HG02973 (cell line): ENCODE results near the gene EXD1.
"Not testable (repeated sequence)": the region's sequence is repeated elsewhere in the genome, so short reads cannot be mapped to it uniquely, and the experiment has no call there.

Source experiments
- ATAC-seq: cut with Tn5 transposase; IDR thresholded peaks from one replicate; pipeline ENCODE4 v1.9.1; 2021; ENCODE audit warnings: moderate library complexity; ENCODE audit not compliant: unreplicated experiment

Gene EXD1, protein sequence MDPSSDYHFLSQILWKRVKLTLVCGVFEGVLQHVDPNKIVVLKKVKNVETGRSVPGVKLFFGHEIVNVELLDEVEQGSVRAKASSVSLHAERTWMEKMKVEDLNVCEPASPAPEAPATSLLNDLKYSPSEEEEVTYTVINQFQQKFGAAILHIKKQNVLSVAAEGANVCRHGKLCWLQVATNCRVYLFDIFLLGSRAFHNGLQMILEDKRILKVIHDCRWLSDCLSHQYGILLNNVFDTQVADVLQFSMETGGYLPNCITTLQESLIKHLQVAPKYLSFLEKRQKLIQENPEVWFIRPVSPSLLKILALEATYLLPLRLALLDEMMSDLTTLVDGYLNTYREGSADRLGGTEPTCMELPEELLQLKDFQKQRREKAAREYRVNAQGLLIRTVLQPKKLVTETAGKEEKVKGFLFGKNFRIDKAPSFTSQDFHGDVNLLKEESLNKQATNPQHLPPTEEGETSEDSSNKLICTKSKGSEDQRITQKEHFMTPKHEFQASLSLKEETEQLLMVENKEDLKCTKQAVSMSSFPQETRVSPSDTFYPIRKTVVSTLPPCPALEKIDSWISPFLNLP

DNA sequence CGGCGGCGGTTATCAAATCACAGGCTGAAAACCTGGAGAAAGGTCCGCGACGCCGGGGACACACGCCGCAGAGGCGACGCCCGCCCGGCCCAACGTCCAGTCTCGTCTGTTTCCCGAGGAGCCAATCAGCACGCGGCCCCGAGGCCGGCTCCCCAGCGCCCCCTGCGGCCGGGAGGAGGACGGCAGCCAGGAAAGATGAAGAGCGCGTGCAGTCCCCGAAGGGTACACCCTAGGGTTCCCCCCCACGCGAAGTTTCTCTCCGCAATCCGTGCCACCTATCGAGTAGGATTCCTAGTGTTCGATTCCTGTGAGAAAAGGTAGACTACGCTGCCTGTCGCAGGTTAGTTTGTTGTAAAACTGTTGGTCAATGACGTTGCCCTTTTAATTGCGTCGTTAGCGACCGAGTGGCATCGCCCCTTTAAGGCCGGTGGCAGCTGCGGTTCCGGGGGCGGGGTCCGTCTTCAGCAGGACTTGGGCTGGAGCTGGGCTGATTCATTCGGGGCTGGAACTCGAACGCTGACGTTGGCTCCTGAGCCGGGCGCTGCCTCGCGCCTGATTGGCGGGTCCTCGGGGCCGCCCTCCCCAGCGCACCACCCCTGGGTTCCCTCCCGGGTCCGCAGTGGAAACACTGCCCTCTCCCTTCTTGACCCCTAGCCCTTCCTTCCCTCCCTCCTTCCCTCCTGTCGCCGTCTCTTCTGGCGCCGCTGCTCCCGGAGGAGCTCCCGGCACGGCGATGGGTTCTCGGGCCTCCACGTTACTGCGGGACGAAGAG lies at the start of gene EXD1, which contains the start of gene CHP1:
TSS of gene EXD1 (minus strand) at position 108 of the 772 bp plus-strand sequence. CDS start 4,182 bp downstream, outside the sequence.
TSS of gene CHP1 (plus strand) at position 619 of the 772 bp plus-strand sequence. CDS start at position 734, 115 bp downstream.
- ATAC-seq: peak; percentile 93

- no peak for ATAC-seq
These were observed 49.2 kb upstream of the EXD1 start for GRCh38 chr15:41279535-41280283.

- ATAC-seq: no peak
These were observed 47.8 kb upstream of the EXD1 start for GRCh38 chr15:41278319-41278718.

- no peak for ATAC-seq
These were observed 46.3 kb upstream of the EXD1 start for GRCh38 chr15:41276831-41277230.

DNA sequence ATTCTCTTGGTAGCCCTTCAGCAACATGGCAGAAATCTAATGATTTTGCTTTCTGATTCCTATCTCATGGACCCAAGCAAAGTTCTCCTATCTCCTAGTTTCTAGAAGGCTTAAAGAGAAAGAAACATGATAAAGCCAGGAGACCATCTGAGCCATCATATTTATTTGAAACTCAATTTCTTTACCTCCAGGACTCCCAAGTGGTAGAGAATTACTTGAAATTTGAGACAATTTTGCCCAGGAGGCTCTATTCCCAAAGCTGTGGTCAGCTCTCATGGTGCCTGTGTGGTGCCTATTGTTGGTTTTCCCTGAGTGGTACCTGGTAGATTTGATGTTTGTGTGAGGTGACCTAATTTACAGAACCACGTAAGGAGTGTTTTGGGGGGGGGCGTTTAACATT lies 39.3 kb upstream of the EXD1 start:
- ATAC-seq: no peak

- no peak for ATAC-seq
These were observed 33.4 kb upstream of the EXD1 start for GRCh38 chr15:41263891-41264351.

DNA sequence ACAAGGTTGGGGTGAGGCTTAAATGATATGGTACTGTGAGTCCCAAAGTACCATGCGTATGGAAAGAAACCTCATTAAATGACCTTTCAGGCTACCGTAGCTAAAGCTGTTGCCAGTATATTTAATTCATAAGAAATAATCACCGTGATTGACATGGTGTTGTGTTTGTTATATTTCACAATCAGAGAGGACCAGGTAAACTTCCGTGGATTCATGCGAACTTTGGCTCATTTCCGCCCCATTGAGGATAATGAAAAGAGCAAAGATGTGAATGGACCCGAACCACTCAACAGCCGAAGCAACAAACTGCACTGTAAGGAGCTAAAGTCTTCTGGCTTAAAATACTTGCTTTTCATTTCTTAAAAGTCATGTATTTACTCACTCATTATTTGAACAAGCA lies 32.0 kb upstream of the EXD1 start:
- no peak for ATAC-seq

DNA sequence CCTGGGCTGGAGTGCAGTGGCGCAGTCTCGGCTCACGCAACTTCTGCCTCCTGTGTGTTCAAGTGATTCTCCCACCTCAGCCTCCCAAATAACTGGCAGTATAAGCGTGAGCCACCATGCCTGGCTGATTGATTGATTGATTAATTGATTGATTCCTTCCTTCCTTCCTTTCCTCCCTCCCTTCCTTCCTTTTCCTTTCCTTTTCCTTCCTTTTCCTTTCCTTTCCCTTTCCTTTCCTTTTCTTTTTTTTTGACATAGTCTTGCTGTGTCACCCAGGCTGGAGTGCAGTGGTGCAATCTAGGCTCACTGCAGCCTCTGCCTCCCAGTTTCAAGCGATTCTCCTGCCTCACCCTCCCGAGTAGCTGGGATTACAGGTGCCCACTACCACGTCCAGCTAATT lies 30.4 kb upstream of the EXD1 start:
- ATAC-seq: not testable (repeated sequence)

DNA sequence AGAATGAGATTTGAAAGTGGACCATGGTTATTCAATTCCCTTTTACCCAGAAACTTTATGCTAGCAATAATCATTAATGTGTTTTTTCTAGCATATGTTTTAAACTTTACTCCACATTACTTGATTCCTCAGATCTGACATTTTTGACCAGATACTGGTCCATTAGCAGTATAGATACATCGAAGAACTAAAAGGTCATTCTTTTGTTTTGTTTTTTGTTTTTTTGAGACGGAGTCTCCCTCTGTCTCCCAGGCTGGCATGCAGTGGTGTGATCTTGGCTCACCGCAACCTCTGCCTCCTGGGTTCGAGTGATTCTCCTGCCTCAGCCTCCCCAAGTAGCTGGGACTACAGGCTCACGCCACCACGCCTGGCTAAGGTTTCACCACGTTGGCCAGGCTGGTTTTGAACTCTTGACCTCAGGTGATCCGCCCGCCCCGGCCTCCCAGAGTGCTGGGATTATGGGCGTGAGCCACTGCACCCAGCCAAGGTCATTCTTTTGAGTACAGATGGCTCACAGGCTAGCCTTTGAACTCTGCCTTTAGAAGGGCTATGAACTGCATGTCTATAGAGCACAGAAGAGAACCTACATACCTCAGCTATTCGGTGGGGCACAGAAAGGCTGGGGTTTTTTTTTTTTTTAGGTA lies 29.1 kb upstream of the EXD1 start:
- no peak for ATAC-seq

- ATAC-seq: no peak
These were observed 28.4 kb upstream of the EXD1 start for GRCh38 chr15:41258750-41259471.

GRCh38 chr15:41256577-41257038 lies 26.1 kb upstream of the EXD1 start:
- ATAC-seq: no peak

GRCh38 chr15:41256103-41256502 lies 25.5 kb upstream of the EXD1 start:
- ATAC-seq: no peak

- ATAC-seq: no peak
These were observed 24.0 kb upstream of the EXD1 start for GRCh38 chr15:41254560-41254959.

GRCh38 chr15:41251411-41251810 lies 20.9 kb upstream of the EXD1 start:
- no peak for ATAC-seq

- ATAC-seq: not testable (repeated sequence)
These were observed 20.2 kb upstream of the EXD1 start for GRCh38 chr15:41250745-41251144.

- ATAC-seq: no peak
These were observed 10.8 kb upstream of the EXD1 start for GRCh38 chr15:41241221-41241964.

- ATAC-seq: no peak
These were observed 7.5 kb upstream of the EXD1 start for GRCh38 chr15:41238100-41238499.

- ATAC-seq: no peak
These were observed 5.4 kb upstream of the EXD1 start for GRCh38 chr15:41235929-41236328.

DNA sequence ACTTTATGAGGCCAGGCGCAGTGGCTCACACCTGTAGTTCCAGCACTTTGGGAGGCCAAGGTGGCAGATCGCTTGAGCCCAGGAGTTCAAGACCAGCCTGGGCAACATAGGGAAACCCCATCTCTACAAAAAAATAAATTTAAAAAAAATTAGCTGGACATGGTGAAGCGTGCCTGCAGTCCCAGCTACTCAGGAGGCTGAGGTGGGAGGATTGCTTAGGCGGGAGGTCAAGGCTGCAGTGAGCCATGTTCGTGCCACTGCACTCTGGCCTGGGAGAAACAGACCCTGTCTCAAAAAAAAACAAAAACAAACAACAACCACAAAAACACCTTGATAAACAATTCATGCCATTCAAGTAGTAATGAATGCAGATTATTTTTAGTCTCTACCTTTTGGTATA lies 4.7 kb upstream of the EXD1 start:
- not testable (repeated sequence) for ATAC-seq
